GM12891 (cell line): ENCODE data around the gene ROBO2.

Experiments
- DNase-seq: peaks from one replicate; pipeline ENCODE4 v3.0.0; 2011; ENCODE audit warnings: low spot score; ENCODE audit not compliant: insufficient read length
- FAIRE-seq: peaks from 2 replicates; lab custom pipeline; 2011; peaks lifted over from hg19 to GRCh38; lab: Jason Lieb, UNC
- PAX5 ChIP-seq: IDR thresholded peaks from 2 replicates; pipeline ENCODE4 v1.6.1; 2011; ENCODE audit warnings: low read length, moderate library complexity, mild to moderate bottlenecking; ENCODE audit not compliant: insufficient read depth, severe bottlenecking
- POLR2A ChIP-seq: IDR thresholded peaks from 2 replicates; pipeline ENCODE4 v1.6.1; 2011; ENCODE audit warnings: low read depth, low read length, control low read depth
- POLR2AphosphoS5 ChIP-seq: IDR thresholded peaks from 2 replicates; pipeline ENCODE4 v1.6.1; 2011; ENCODE audit warnings: low read depth, low read length, control low read depth
- POU2F2 ChIP-seq: IDR thresholded peaks from 2 replicates; pipeline ENCODE4 v1.6.1; 2011; ENCODE audit warnings: low read depth, mild to moderate bottlenecking, control low read depth, low read length, moderate library complexity
- SPI1 ChIP-seq: IDR thresholded peaks from 2 replicates; pipeline ENCODE4 v1.6.1; 2011; ENCODE audit warnings: low read depth, low read length, control low read depth
- TAF1 ChIP-seq: IDR thresholded peaks from 2 replicates; pipeline ENCODE4 v1.6.1; 2011; ENCODE audit warnings: low read depth, low read length, control low read depth

ROBO2 gene

DNA sequence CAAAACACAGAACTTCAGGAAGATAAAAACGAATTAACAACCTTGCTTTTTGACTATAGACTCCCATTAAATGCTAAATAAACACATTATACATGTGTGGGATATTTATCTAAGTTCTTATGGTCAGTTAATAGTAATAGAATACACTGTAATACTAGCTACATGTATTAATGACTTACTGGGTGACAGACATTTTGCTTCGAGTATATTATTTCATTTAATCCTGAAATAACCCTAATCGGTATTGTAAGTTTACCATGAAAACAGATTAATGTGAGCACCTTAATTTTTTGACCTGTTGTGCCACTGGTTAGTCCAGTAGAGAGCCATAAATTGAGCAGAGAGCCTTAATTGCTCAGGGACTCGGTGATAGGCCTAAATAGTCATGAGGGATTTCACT, 151.1 kb downstream of the ROBO2 start:
- no peak for TF ChIP-seq POLR2AphosphoS5
- no peak for TF ChIP-seq PAX5
- TF ChIP-seq POLR2A = no peak
- no peak for TF ChIP-seq TAF1
- TF ChIP-seq SPI1 = no peak
- no peak for TF ChIP-seq POU2F2
- no peak for FAIRE-seq
- no peak for DNase-seq

DNA sequence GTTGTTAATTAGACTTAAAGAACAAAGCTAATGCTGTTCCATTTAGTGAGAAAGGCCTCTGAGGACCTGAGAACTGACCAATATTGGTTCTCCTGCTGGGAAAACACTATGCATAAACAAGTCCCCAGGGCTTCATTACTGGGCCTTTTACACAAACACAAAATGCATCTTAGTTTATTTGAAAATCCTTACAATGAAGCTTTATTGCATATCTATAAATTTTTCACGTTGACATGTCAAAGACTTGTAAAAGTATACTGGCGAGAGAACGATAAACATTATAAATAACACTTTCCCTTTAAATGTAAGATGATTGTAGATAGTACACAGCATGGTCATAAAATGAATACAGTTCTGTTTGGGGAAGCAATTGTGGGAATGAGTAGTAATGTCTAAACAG, 151.7 kb downstream of the ROBO2 start:
- FAIRE-seq (no peak), DNase-seq (no peak)
- TF ChIP-seq POLR2A = no peak
- no peak for TF ChIP-seq PAX5
- no peak for TF ChIP-seq SPI1
- no peak for TF ChIP-seq POLR2AphosphoS5
- TF ChIP-seq TAF1 = no peak
- TF ChIP-seq POU2F2 = no peak

DNA sequence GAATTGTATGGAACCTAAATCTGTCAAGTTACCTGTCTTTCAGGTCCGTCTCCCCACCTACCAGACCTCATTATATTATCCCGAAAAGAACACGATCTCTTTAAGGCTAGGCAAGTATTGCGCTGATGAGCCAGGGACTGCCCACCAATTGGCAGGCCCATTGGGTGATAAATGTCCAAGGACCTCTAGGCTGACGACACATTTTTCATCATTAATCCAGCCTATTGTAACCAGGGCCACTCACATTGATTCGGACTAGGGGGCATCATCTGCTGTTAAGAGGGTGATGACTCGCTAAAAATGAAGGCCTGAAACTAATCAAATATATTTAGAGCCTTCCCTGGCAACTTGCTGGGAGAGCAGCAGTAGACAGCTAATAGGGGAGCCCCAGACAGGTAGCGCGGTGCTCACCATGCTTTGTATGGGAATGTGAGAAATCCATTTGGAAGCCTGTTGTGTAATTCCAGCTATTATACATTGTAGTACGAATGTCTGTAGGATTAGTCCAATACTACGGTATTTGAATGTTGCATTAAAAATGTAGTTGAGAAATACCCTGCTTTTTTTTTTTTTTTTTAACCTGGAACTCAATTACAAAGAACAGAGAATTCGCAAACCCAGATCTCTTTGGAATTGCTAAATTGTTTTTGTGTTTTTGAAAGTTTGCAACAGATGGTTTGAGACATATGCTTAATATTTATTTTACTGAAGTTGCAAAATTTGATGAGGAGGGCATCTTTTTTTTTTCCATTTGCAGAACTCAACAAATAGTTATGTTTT, 156.1 kb downstream of the ROBO2 start:
- DNase-seq (no peak), FAIRE-seq (no peak)
- TF ChIP-seq POLR2AphosphoS5 = no peak
- TF ChIP-seq POLR2A = no peak
- no peak for TF ChIP-seq SPI1
- TF ChIP-seq PAX5 = no peak
- no peak for TF ChIP-seq TAF1

DNA sequence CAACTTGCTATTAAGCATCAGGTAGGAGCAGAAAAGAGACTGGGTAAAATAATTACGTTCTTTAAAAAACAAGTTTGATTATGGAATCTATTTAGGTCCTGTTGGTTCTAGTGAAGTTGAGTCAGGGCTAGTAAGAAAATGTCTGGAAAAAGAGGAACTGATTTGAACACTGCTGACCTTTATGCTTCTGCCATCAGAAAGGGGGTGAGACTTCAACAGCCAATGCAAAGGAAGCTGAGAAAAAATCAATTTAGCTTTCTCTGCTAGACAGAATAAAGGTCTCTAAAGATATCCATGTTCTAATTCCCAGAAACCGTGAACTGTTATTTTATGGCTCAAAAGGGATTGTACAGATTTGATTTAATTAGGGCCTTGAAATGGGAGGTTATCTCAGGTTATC, 157.5 kb downstream of the ROBO2 start:
- DNase-seq (no peak), FAIRE-seq (no peak)
- TF ChIP-seq POU2F2 = no peak
- TF ChIP-seq PAX5 = no peak
- TF ChIP-seq SPI1 = no peak
- no peak for TF ChIP-seq POLR2A
- TF ChIP-seq TAF1 = no peak
- TF ChIP-seq POLR2AphosphoS5 = no peak

DNA sequence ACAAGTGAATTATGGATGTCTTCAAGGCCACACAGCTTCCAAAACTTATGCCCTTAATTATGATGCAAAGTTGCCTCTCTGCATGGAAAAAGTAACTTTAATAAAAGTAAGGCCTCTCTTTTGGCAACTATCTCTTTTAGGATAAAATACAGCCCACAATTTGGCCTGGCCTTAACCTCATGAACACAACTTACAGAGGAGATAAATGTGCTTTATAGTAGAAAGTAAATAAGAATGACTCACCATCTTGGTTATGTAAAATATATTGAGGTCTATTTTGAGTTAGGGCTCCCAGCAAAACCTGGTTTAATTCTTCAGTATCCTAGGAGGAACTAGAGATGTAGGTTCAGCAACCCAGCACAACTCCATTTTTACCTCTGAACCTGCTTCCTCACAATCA, 164.0 kb downstream of the ROBO2 start:
- no peak for FAIRE-seq
- TF ChIP-seq PAX5 = no peak
- no peak for TF ChIP-seq SPI1
- TF ChIP-seq TAF1 = no peak
- TF ChIP-seq POLR2A = no peak
- TF ChIP-seq POU2F2 = no peak
- no peak for TF ChIP-seq POLR2AphosphoS5
- no peak for DNase-seq

DNA sequence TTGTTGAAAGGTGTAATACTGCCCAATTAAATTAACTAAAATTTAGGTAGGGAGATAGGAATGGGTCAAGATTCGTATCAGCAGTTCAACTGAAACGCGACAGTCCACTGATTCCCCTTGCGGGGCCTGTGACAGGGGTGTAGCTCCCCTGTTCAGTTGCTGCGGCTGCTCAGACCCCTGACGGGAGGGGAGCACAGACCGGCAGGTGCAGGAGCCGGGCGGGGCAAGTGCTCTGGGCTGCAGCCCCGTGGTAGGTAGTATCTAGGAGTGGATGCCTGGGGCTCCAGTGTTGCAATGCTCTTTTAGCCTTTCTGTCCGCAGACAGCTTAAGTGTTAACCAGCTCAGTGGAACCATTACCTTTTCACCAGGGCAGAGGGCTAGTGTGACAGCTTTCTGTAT, 164.9 kb downstream of the ROBO2 start:
- TF ChIP-seq POU2F2 (no peak), POLR2AphosphoS5 (no peak), POLR2A (no peak), SPI1 (no peak), PAX5 (no peak), TAF1 (no peak)
- FAIRE-seq (no peak), DNase-seq (no peak)

DNA sequence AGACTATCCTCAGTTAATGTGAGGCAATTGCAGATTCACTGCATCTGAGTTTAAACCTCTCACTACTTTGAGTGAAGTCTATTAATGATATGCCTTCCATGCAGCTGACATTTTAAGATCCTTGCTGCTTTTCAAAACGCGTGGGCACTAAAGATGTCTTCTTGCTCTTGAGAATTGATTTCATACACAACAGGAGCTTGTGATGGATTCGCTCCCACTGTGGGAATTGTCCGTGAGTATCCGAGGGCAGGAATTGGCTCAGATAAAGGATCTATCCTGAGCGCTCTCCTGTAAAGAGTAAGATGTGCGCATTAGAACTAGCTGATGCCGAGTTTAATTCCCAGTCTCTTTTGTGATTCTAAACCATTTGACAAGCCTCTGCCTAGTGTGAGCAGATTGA, 167.9 kb downstream of the ROBO2 start:
- FAIRE-seq (no peak), DNase-seq (no peak)
- TF ChIP-seq POLR2A = no peak
- TF ChIP-seq POLR2AphosphoS5 = no peak
- no peak for TF ChIP-seq SPI1
- TF ChIP-seq POU2F2 = no peak
- TF ChIP-seq TAF1 = no peak
- no peak for TF ChIP-seq PAX5

DNA sequence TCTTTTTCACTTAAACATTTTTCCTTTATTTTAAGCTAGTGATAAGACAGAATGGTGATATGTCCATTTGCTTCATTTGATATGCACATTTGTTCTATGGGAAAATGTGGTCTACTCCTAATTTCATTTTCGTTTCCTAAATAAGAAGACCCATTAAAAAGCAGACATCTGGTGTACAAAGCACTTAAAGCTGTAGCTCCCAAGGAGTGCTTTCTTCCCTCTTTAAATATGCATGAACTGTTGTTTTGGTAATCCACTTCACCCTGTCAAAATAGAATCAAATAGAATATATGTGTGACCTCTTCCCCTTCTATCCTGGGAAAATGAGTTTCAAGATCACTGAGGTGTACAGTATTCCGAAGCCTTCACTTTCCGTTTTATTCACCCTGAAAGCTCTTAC, 182.8 kb downstream of the ROBO2 start:
- no peak for DNase-seq
- no peak for FAIRE-seq
- TF ChIP-seq POLR2A (no peak), POLR2AphosphoS5 (no peak), PAX5 (no peak), SPI1 (no peak), TAF1 (no peak), POU2F2 (no peak)

DNA sequence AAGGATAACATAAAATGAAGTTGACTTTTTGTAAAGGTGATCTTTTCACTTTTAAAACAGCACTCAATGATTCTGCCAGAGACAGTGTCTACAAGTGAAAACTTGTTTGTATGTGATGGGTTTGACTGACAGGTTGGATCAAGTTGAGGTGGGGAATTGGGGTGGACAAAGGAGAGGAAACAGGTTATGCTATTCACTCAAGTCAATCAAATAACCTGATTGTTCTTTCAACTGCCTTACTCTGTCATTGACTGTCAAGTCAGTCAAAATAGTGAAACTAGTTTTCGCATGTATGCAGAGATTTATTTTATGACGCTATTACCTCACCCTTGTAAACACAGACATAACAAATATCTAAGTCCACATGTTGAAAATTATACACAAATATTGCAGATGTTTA, 187.7 kb downstream of the ROBO2 start:
- FAIRE-seq (no peak), DNase-seq (no peak)
- TF ChIP-seq PAX5 = no peak
- no peak for TF ChIP-seq TAF1
- no peak for TF ChIP-seq SPI1
- TF ChIP-seq POU2F2 = no peak
- no peak for TF ChIP-seq POLR2A
- no peak for TF ChIP-seq POLR2AphosphoS5

DNA sequence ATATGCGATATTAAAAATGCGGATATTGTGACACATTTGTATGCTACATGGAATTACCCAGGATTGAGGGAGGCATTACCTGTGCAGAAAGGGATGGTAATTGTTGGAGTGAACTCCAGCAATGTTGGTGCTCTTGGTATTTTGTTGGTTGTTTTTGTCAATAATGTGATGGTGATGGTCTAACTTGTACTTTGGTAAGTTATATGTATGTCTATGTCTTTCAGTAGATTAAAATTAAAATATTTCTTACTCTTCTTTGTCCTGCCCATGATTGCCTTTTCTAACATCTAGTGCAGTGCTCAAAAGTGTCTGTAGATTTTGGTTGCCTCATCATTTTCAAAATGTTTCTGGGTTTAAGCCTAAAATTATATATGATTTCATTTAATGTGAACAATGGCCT, 192.7 kb downstream of the ROBO2 start:
- TF ChIP-seq POLR2A (no peak), POLR2AphosphoS5 (no peak), SPI1 (no peak), PAX5 (no peak), TAF1 (no peak), POU2F2 (no peak)
- no peak for FAIRE-seq
- no peak for DNase-seq
